Vagina (tissue), 2 donors: ENCODE measurements around the gene NOP53.
"Not testable (repeated sequence)": the region's sequence is repeated elsewhere in the genome, so short reads cannot be mapped to it uniquely, and the experiment has no call there.

Source experiments
- POLR2A ChIP-seq, 2 donors: fragments of 450-650 bp; IDR thresholded peaks; one replicate each; pipeline ENCODE4 v1.6.1; 2017; ENCODE audit warnings: antibody characterized with exemption in 2 of 2, mild to moderate bottlenecking in 2 of 2, moderate library complexity in 2 of 2
- POLR2AphosphoS5 ChIP-seq, 2 donors: sonication (generic); formaldehyde crosslinking; IDR thresholded peaks; one replicate each; pipeline ENCODE4 v1.9.0; 2017; ENCODE audit warnings: antibody characterized with exemption in 2 of 2, mild to moderate bottlenecking in 2 of 2, low read depth in 1 of 2; ENCODE audit not compliant: insufficient read depth in 1 of 2
- TF ChIP-seq, protein P1 (sequence below), 3 experiments: fragments of 450-650 bp in 2 of 3; fragments of 200-600 bp in 1 of 3; sonication (generic) in 1 of 3; IDR thresholded peaks; one replicate each; pipeline ENCODE4 v1.5.1; 2017 to 2019; ENCODE audit warnings: antibody characterized with exemption in 3 of 3, mild to moderate bottlenecking in 2 of 3, moderate library complexity in 2 of 3

DNA sequence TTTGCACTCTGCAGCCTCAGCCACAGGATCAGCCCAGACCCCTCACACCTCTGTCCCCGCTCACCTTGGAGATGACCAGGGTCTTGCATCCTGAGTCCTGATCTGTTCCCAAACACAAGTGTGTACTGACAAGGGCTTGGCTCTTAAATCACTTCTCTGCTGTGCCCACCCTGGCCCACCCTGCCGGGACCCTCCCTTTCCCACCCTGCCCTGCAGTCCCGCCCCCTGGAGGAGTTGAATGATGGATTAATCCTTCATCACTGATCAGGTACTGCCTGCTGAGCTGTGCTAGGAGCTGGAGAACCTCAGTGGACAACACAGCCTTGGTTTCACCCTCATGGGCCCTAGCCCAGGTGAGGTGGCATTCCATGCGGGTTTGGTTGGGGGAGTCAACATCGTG, 59.1 kb downstream of the NOP53 start, which contains the start of gene TPRX1:
- TF ChIP-seq, protein P1, sequence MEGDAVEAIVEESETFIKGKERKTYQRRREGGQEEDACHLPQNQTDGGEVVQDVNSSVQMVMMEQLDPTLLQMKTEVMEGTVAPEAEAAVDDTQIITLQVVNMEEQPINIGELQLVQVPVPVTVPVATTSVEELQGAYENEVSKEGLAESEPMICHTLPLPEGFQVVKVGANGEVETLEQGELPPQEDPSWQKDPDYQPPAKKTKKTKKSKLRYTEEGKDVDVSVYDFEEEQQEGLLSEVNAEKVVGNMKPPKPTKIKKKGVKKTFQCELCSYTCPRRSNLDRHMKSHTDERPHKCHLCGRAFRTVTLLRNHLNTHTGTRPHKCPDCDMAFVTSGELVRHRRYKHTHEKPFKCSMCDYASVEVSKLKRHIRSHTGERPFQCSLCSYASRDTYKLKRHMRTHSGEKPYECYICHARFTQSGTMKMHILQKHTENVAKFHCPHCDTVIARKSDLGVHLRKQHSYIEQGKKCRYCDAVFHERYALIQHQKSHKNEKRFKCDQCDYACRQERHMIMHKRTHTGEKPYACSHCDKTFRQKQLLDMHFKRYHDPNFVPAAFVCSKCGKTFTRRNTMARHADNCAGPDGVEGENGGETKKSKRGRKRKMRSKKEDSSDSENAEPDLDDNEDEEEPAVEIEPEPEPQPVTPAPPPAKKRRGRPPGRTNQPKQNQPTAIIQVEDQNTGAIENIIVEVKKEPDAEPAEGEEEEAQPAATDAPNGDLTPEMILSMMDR (IDR thresholded peaks at IDR 0.05), result not testable (repeated sequence)
- TF ChIP-seq POLR2A (IDR thresholded peaks at IDR 0.05); POLR2AphosphoS5 (IDR thresholded peaks at IDR 0.05; ENCODE audit: insufficient read depth in 1 of 2, low read depth in 1 of 2): not testable (repeated sequence)
